Measurements from ENCODE around the gene PGLYRP1.

The PGLYRP1 gene

GRCh38 chr19:46022431-46023310, at the start of gene PGLYRP1:
TSS of gene PGLYRP1 (minus strand) at chr19:46023053. CDS start at chr19:46023021, 32 bp downstream.
- no peak for DNase-seq

- DNase-seq: no peak
Observed at GRCh38 chr19:46069806-46070341, 47.0 kb upstream of the PGLYRP1 start.

- DNase-seq: no peak
Observed at GRCh38 chr19:46068345-46069258, 45.7 kb upstream of the PGLYRP1 start.

- DNase-seq: no peak
Observed at GRCh38 chr19:46067691-46068090, 44.8 kb upstream of the PGLYRP1 start.

GRCh38 chr19:46066471-46066870, 43.6 kb upstream of the PGLYRP1 start:
- DNase-seq: no peak

GRCh38 chr19:46065486-46066071, 42.7 kb upstream of the PGLYRP1 start:
- no peak for DNase-seq

GRCh38 chr19:46063201-46063600, 40.3 kb upstream of the PGLYRP1 start:
- DNase-seq: no peak

GRCh38 chr19:46060012-46060411, 37.2 kb upstream of the PGLYRP1 start:
- DNase-seq: no peak

GRCh38 chr19:46058778-46059177, 35.9 kb upstream of the PGLYRP1 start:
- DNase-seq: no peak

GRCh38 chr19:46056536-46056935, 33.7 kb upstream of the PGLYRP1 start:
- DNase-seq: no peak

GRCh38 chr19:46052896-46053295, 30.0 kb upstream of the PGLYRP1 start:
- no peak for DNase-seq

- no peak for DNase-seq
Observed at GRCh38 chr19:46049597-46049996, 26.7 kb upstream of the PGLYRP1 start.

GRCh38 chr19:46043519-46043918, 20.7 kb upstream of the PGLYRP1 start:
- no peak for DNase-seq

- no peak for DNase-seq
Observed at GRCh38 chr19:46042252-46042883, 19.5 kb upstream of the PGLYRP1 start.

GRCh38 chr19:46040952-46041500, 18.2 kb upstream of the PGLYRP1 start, which contains the start of gene IGFL4:
TSS of gene IGFL4 (minus strand) at chr19:46041002. CDS start at chr19:46040962, 40 bp downstream.
- no peak for DNase-seq

- DNase-seq: no peak
Observed at GRCh38 chr19:46040125-46040524, 17.3 kb upstream of the PGLYRP1 start.

GRCh38 chr19:46036744-46037128, 13.9 kb upstream of the PGLYRP1 start:
- no peak for DNase-seq

- DNase-seq: no peak
Observed at GRCh38 chr19:46035986-46036743, 13.3 kb upstream of the PGLYRP1 start.

- no peak for DNase-seq
Observed at GRCh38 chr19:46035546-46035945, 12.7 kb upstream of the PGLYRP1 start.

- no peak for DNase-seq
Observed at GRCh38 chr19:46033401-46033800, 10.5 kb upstream of the PGLYRP1 start.

GRCh38 chr19:46032597-46033025, 9.8 kb upstream of the PGLYRP1 start:
- no peak for DNase-seq
